ENCODE results near the gene MSL3B.

- TF ChIP-seq ZNF316 (IDR thresholded peaks at IDR 0.05) (no peak), CTCF (IDR thresholded peaks at IDR 0.05 in 2 of 3, conservative IDR thresholded peaks at IDR 0.05 in 1 of 3; ENCODE audit: insufficient read depth in 2 of 3, low read depth in 1 of 3, low read length in 3 of 3) (no peak), NRF1 (conservative IDR thresholded peaks at IDR 0.05 in 1 of 2, IDR thresholded peaks at IDR 0.05 in 1 of 2) (peak; percentile 63 to 68), ZNF121 (CRISPR knock-in tag; conservative IDR thresholded peaks at IDR 0.05) (no peak), USF2 (CRISPR knock-in tag; IDR thresholded peaks at IDR 0.05) (no peak), BRCA1 (IDR thresholded peaks at IDR 0.05) (no peak), BRCA1 (CRISPR knock-in tag; IDR thresholded peaks at IDR 0.05) (no peak), EP300 (IDR thresholded peaks at IDR 0.05; ENCODE audit: low read length) (peak; percentile 77), MYC (IDR thresholded peaks at IDR 0.05; ENCODE audit: low read depth, low read length) (peak; percentile 45; the same call in 1 of the 2 replicates), MYC (CRISPR knock-in tag; IDR thresholded peaks at IDR 0.05; ENCODE audit: borderline replicate concordance, low read depth) (no peak), MXD1 (CRISPR knock-in tag; IDR thresholded peaks at IDR 0.05; ENCODE audit: borderline replicate concordance, poor library complexity, severe bottlenecking) (no peak), MITF (IDR thresholded peaks at IDR 0.05) (no peak), ZNF274 (IDR thresholded peaks at IDR 0.05; ENCODE audit: borderline replicate concordance, low read depth, low read length) (no peak), RCOR1 (IDR thresholded peaks at IDR 0.05; ENCODE audit: borderline replicate concordance in 1 of 2, low read depth in 2 of 2, low read length in 2 of 2) (peak; percentile 18 to 69; a peak in 3 of 4 replicates), SP2 (IDR thresholded peaks at IDR 0.05; ENCODE audit: extremely low read depth, low read depth, low read length, poor library complexity, severe bottlenecking) (no peak)
These were observed 13.8 kb downstream of the MSL3B start, which contains the start of gene HJURP for GRCh38 chr2:233854241-233854981.

Data from K562 (cell line).